Retinal pigment epithelial cell (primary cell): ENCODE results near the gene ADARB2.
"Not testable (repeated sequence)": the region's sequence is repeated elsewhere in the genome, so short reads cannot be mapped to it uniquely, and the experiment has no call there.

Experiments used
- DNase-seq: peaks from one replicate; pipeline ENCODE4 v3.0.0-alpha.2; 2010; ENCODE audit warnings: low read depth
- H3K4me3 ChIP-seq: 2 replicates; pipeline ENCODE4 v1.5.1; 2011; ENCODE audit warnings: mild to moderate bottlenecking, low read length, control low read depth, moderate library complexity
- TF ChIP-seq, protein P1 (sequence below): conservative IDR thresholded peaks from 2 replicates; pipeline ENCODE4 v1.5.1; 2011; ENCODE audit warnings: low read depth, low read length, control low read depth, inconsistent platforms

Gene ADARB2

DNA sequence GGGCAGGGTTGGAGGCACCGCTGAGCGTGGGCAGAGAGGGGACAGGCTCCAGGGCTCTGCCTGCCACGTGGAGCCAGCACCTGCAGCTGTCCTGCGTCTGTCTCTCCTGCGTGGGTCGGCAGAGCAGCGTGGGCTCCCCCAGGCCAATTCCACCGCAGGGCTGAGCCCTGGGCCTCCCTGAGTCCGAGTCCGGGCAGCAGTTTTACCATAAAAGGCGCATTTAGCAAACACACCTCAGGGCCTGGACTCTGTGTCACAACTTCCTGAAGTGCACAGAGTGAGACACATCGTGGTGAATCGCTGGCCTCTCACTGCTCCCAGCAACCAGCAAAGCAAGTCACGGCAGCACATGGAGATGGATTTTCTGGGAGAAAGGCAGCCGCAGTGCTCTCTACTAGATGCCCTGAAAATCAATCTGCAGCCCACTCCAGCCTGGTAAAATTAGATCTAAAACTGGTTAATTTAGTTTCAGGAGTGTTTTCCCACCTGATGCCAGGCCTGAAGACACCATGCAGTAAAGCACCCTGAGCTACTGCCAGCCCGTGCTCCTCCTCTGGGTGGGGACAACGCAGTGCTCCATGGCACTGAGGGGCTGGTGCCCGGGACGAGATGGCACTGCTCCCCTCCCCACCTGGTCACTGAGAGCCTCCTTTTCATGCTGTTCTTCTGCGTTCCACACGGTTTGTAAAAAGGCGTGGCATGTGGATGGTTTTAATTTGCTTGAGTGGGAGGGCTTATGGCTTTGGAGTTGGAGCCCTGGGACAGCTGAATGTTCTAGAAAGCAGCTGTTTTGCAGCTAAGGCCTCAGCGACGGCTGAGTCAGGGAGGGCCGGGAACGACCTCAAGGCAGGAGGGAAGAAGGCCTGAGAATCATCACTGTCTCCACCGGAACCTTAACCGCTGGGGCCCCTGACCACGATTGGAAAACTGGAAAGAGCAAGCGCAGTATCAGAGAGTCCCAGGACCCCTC is 336.9 kb downstream of the ADARB2 start:
- no peak overlapping the region for H3K4me3 ChIP-seq
- DNase-seq: no peak
- TF ChIP-seq, protein P1, sequence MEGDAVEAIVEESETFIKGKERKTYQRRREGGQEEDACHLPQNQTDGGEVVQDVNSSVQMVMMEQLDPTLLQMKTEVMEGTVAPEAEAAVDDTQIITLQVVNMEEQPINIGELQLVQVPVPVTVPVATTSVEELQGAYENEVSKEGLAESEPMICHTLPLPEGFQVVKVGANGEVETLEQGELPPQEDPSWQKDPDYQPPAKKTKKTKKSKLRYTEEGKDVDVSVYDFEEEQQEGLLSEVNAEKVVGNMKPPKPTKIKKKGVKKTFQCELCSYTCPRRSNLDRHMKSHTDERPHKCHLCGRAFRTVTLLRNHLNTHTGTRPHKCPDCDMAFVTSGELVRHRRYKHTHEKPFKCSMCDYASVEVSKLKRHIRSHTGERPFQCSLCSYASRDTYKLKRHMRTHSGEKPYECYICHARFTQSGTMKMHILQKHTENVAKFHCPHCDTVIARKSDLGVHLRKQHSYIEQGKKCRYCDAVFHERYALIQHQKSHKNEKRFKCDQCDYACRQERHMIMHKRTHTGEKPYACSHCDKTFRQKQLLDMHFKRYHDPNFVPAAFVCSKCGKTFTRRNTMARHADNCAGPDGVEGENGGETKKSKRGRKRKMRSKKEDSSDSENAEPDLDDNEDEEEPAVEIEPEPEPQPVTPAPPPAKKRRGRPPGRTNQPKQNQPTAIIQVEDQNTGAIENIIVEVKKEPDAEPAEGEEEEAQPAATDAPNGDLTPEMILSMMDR: no peak

DNA sequence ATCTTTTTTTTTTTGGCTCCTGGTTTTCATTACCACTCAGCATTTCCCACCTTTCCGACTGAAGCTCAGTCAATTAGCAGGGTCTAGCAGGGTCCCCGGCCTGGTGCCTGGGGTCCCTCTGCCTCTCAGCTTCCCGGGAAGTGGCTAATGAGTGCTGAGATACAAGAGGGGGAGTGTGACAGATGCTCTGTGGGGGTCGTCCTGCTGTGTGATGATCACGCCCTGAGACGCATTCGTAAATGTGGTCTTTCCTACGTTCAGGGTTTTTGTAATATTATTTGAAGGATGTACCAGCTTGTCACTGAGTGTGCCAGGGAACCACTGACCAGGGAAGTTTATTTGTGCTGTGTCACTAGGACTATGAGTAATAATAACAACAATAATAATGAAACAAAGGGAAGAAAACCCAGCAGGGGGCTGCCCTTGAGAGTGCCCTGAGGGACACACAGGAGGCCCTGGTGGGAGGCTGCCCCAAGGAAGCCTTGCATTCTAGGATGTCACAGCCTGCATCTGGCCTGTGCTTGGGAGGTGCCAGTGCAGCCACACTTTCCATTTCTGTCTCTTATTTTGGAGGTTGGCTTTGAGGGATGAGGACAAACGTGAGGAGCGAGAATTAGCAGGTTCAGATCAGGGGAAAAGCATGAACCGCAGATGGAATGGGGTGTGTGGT is 337.8 kb downstream of the ADARB2 start:
- H3K4me3 ChIP-seq: no peak overlapping the region
- no peak for DNase-seq
- TF ChIP-seq, protein P1: no peak

DNA sequence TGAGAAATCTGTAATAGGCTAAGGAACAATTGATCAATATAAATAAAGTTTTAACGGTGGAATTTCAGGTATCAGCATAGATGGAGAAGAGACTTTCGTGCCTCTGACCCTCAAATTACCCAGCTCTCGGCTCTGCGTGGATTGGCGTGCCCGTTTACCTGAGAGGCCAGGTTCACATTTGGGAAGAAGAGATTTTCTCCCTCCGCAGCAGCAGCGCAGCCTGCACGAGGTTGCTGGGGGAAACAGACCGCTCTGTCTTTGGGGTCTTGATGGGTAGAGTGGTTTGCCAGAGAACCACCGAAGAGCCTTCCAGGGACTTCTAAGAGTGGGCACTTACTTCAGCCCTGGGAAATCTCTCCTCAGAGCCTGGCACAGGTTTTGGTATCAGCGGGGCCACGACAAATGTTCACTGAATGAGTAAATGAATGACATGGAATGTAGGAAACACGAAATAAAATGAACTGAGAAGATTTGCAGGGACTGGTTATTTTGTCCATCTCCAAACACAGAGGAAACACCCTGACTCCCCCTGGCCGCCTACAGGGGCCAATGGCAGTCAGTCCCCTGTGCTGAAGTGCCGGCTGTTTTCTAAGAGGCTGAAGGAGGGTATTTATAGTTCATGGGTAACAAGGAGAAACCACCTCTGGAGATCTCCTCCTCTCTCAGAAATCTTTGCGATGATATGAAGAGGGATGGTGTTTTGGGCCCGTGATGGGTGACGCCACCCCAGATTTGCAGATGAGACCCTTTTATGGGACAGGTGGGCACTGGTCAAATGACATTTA is 338.5 kb downstream of the ADARB2 start:
- H3K4me3 ChIP-seq: no peak overlapping the region
- TF ChIP-seq, protein P1: no peak
- DNase-seq: no peak

DNA sequence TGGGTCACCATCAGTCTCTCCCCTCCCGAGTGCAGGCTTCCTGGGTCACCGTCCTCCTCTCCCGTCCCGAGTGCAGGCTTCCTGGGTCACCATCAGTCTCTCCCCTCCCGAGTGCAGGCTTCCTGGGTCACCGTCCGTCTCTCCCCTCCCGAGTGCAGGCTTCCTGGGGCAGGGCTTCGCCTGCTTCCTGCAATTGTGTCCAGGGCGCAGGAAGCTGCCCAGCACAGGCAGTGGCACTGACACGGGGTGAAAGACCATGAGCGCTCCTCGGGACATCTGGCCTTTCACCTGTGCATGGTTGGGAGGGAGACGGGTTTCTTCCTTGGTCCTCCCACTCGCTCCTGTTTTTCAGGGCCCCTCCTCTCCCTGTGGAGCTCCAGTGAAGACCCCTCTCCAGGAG is 339.2 kb downstream of the ADARB2 start:
- H3K4me3 ChIP-seq, DNase-seq: not testable (repeated sequence)

DNA sequence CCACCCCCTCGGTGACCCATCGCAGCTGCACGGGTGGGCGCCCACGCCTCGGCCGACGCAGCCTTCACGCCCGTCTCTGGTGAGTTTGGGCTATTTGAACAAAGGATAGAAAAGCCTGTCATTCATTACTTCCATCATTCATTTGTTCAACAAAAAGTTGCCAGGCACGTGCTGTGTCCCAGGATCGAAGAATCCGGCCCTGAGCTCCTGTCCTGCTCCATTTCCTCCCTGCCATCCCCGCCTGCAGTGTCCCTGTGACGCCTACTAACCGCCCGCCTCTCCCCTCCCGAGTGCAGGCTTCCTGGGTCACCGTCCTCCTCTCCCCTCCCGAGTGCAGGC is 341.1 kb downstream of the ADARB2 start:
- no peak for DNase-seq
- H3K4me3 ChIP-seq: no peak overlapping the region
- TF ChIP-seq, protein P1: no peak

DNA sequence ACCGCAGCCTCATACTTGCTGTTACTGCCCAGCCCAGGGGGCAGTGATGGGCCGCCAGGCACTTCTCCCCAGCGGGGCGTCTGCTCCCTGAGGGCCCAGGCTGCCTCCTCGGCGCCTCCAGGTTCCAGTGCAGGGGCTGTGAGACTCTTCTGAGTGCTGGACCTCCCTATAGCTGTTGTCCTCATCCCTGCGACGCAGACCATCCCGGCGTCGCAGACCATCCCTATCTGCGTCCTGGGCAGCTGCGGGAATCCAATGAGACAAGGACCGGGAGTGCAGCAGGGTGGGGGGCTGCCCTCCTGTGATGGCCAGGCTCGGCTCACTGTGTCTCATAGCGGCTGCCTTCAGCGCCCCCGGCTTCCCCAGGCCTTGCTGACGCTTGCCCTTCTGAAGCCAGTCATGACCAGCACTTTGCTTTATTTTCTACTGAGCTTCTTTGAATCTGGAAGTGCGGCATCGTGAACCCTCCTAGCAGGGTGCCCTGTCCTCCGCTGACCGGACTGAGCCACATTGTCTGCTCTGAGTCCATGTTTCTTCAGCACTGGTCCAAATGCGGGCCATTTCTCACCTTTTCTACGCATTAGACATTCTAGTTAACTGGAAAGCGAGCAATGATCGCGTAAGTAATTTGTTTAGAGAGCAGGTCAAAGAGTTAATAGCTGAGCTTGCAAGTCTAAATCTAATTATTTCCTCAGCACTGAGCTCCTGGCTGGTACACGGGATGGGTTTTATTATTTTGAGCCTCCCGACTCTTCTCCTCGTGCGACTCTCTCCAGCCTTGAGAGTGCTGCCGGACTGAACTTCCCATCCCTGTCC is 341.6 kb downstream of the ADARB2 start:
- DNase-seq: no peak
- TF ChIP-seq, protein P1: no peak
- H3K4me3 ChIP-seq: no peak overlapping the region
